Psoas muscle (tissue), 8 donors: ENCODE results near the gene COL9A3. TPM values are rescaled to one million over a fixed set of nuclear protein-coding genes. Genes with fewer than 3 reads are reported as not detected.
A peak's percentile ranks its signal among the peaks of the same experiment; 100 is the strongest.

ENCODE experiments used
- ATAC-seq, 4 donors: fragments of 200-7000 bp; cut with Tn5 transposase; one replicate each; pipeline ENCODE4 v1.9.1; 2020; ENCODE audit warnings: moderate library complexity in 3 of 4, mild to moderate bottlenecking in 2 of 4
- DNase-seq, 2 donors: peaks; one replicate each; pipeline ENCODE4 v3.0.0-alpha.2; 2020
- H3K27ac ChIP-seq: fragments of 200-600 bp; one replicate; pipeline ENCODE4 v1.8.0; 2022
- H3K27me3 ChIP-seq, 3 donors: fragments of 200-600 bp in 1 of 3; one replicate each; pipeline versions ENCODE4 v1.6.1 to v1.8.0; 2013 to 2022; ENCODE audit warnings: low read length in 2 of 3, mild to moderate bottlenecking in 2 of 3, moderate library complexity in 1 of 3; ENCODE audit not compliant: insufficient read depth in 3 of 3
- H3K36me3 ChIP-seq, 2 donors: fragments of 200-600 bp in 1 of 2; one replicate each; pipeline versions ENCODE4 v1.6.1 to v1.8.0; 2013 to 2022; ENCODE audit warnings: low read depth in 1 of 2, mild to moderate bottlenecking in 1 of 2, moderate library complexity in 1 of 2; ENCODE audit not compliant: insufficient read depth in 1 of 2
- H3K4me1 ChIP-seq: fragments of 200-600 bp; one replicate; pipeline ENCODE4 v1.8.0; 2022
- H3K4me3 ChIP-seq: fragments of 200-600 bp; one replicate; pipeline ENCODE4 v1.8.0; 2022; ENCODE audit warnings: mild to moderate bottlenecking
- H3K9me3 ChIP-seq: fragments of 200-600 bp; one replicate; pipeline ENCODE4 v1.8.0; 2022
- WGBS, 3 donors: extraction: QIAGEN DNeasy Blood & Tissue Kit; methylation state at CpG; one replicate each; pipeline versions ENCODE4 v1.1.6 to v1.1.7; 2013; 5-methylcytosine and 5-hydroxymethylcytosine counted together
- intact Hi-C, 2 donors: fragments of 100-400 bp; cut with DNase I; formaldehyde crosslinking; loops; one replicate each; pipeline versions ENCODE4 v1.11.0 to v1.14.2; 2022
- polyA plus RNA-seq, 3 donors: library from polyadenylated mRNA; stranded (reverse); fragments of 200-250 nt; gene quantifications; one replicate each; pipeline ENCODE4 v1.2.3, GENCODE V29; 2013
- total RNA-seq, 4 donors: library from RNA; stranded (reverse); fragmentation: NEBNext Ultra II Directional in 2 of 4; extraction: Animal tissue kit (Norgen Biotek cat#: 25700) in 2 of 4; gene quantifications; one replicate each; pipeline versions ENCODE4 v1.2.1 to v1.2.4, GENCODE V29; 2021 to 2023
- TF ChIP-seq, protein P1 (sequence below): fragments of 200-600 bp; IDR thresholded peaks from one replicate; pipeline ENCODE4 v1.8.0; 2022; ENCODE audit warnings: antibody characterized with exemption
- donor health status: healthy with polysubstance abuse.
- donor health status: DM: no; HTN: no; CAD: no; lungs with moderate emphysema.
- donor health status: Bipolar disorder and iron deficiency.
- donor health status: healthy.
- donor health status: DM: yes; HTN: yes; CAD: no.
- donor health status: DM: no; HTN: no; CAD: no.
- donor health status: DM: no; HTN: no; CAD: no.
- donor health status: DM: yes; HTN: yes; CAD: no.

Gene COL9A3
- total and polyA plus RNA-seq, 7 donors: 0.27 to 0.86 (median 0.59) TPM; not detected in 1

- Histone ChIP-seq H3K27ac (no peak overlapping the region), H3K4me3 (no peak overlapping the region), H3K36me3 (no peaks in the 10 kb centered on the region), H3K9me3 (no peaks in the 10 kb centered on the region), H3K4me1 (peaks cover 5% of the 10 kb centered on the region), H3K27me3 (peaks cover 0 to 62% (median 12%) of the 10 kb centered on the region in 3 donors)
- DNase-seq: no peak
- 36 to 52% (median 44%) methylated on average over 11 of the region's 11 CpGs for WGBS, 3 donors
- no peak for ATAC-seq
- TF ChIP-seq, protein P1, sequence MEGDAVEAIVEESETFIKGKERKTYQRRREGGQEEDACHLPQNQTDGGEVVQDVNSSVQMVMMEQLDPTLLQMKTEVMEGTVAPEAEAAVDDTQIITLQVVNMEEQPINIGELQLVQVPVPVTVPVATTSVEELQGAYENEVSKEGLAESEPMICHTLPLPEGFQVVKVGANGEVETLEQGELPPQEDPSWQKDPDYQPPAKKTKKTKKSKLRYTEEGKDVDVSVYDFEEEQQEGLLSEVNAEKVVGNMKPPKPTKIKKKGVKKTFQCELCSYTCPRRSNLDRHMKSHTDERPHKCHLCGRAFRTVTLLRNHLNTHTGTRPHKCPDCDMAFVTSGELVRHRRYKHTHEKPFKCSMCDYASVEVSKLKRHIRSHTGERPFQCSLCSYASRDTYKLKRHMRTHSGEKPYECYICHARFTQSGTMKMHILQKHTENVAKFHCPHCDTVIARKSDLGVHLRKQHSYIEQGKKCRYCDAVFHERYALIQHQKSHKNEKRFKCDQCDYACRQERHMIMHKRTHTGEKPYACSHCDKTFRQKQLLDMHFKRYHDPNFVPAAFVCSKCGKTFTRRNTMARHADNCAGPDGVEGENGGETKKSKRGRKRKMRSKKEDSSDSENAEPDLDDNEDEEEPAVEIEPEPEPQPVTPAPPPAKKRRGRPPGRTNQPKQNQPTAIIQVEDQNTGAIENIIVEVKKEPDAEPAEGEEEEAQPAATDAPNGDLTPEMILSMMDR: no peak
- intact Hi-C loops: loop anchor here in 1 of 2 donors (5.0 kb wide), 1 partner anchor 85 kb away; no protein-coding TSS in a partner anchor
These were observed 44.2 kb upstream of the COL9A3 start for GRCh38 chr20:62772619-62772989.

DNA sequence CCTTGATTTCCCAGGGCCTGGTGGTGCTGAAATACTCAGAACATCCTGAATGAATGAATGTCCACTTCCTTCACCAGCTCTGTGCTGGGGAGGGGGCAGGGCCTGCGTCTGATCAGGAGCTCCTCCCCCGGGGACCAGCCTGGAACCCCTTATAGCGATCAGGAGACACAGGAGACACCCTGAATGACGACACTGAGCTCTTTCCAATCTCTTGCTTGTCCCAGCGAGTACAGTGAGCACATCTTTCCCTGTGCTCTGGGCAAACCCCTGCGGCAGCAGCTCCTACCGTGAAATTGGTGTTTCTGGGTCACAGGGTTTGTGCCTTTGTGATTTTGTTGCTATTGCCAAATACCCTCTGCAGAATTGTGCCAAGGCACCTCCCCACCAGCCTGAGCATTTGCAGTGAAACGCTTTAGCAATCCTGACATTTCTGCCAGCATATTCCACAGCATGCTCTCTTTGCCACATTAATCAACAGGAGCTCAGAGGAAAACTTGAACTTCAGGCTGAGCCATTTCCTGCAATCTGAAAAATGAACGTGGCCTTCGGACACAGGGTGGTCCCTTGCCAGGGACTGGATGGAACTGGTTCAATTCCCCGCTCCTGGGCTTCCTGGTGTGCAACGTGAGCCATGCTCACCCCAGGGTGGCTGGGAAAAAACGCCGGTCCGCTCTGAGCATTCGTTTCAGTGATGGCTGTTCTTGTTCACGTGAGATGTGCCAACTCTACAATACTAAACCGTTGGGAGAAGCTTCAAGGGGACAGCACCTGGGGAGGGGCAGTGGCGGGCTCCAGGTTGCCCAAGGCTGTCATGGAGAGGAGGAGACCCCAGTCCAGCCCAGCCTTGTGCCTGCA is 43.6 kb upstream of the COL9A3 start:
- Histone ChIP-seq H3K36me3 (no peaks in the 10 kb centered on the region), H3K4me3 (no peak overlapping the region), H3K9me3 (no peaks in the 10 kb centered on the region), H3K4me1 (peaks cover 5% of the 10 kb centered on the region), H3K27me3 (peaks cover 0 to 62% (median 10%) of the 10 kb centered on the region in 3 donors), H3K27ac (no peak overlapping the region)
- 25 to 39% (median 28%) methylated on average over 19 of the region's 19 CpGs for WGBS, 3 donors
- intact Hi-C loops: loop anchor here in 1 of 2 donors (5.0 kb wide), 1 partner anchor 86 kb away; no protein-coding TSS in a partner anchor
- ATAC-seq (peak in 3 of 4 donors; percentile 32 to 41 (median 33)), DNase-seq (no peak)
- TF ChIP-seq, protein P1: no peak

GRCh38 chr20:62773845-62774714 is 42.8 kb upstream of the COL9A3 start:
- ATAC-seq (no peak), DNase-seq (no peak)
- H3K9me3 ChIP-seq: no peaks in the 10 kb centered on the region
- peaks cover 0 to 62% (median 10%) of the 10 kb centered on the region in 3 donors for H3K27me3 ChIP-seq
- no peaks in the 10 kb centered on the region for H3K36me3 ChIP-seq
- 62 to 71% (median 63%) methylated on average over 29 of the region's 29 CpGs for WGBS, 3 donors
- H3K4me1 ChIP-seq: peaks cover 5% of the 10 kb centered on the region
- intact Hi-C loops: loop anchor here in 1 of 2 donors (5.0 kb wide), 1 partner anchor 87 kb away; no protein-coding TSS in a partner anchor
- H3K4me3 ChIP-seq: no peak overlapping the region
- TF ChIP-seq, protein P1: no peak
- no peak overlapping the region for H3K27ac ChIP-seq

DNA sequence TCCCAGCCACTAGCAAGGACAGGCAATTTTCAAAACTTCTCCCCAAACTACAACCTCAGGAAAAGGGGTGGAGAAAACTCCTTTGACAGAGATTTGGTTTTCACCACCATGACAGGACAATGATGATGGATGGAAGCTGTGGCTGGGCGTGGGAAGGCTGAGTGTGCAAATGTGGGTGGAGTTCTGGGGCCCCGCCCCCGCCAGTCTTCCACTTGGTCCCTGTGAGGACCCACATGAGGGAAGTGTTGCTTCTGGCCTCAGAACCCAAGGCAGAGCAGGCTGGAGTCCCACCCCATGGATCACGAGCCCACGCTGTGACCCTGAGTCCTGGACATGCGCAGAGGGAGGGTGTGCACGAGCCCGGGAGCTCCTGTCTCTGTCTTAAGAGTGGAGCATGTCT is 42.1 kb upstream of the COL9A3 start:
- Histone ChIP-seq H3K4me3 (no peak overlapping the region), H3K9me3 (no peaks in the 10 kb centered on the region), H3K36me3 (no peaks in the 10 kb centered on the region), H3K4me1 (peaks cover 5% of the 10 kb centered on the region), H3K27me3 (peaks cover 0 to 56% (median 11%) of the 10 kb centered on the region in 3 donors), H3K27ac (no peak overlapping the region)
- TF ChIP-seq, protein P1: no peak
- DNase-seq: no peak
- 78 to 87% (median 87%) methylated on average over 6 to 8 of the region's 8 CpGs for WGBS, 3 donors
- intact Hi-C loops: loop anchor here in 1 of 2 donors (5.0 kb wide), 1 partner anchor 87 kb away; no protein-coding TSS in a partner anchor
- ATAC-seq: no peak
